ENCODE results near the gene GPR176.

- TF ChIP-seq SP1 (IDR thresholded peaks at IDR 0.05) (no peak), BHLHE40 (IDR thresholded peaks at IDR 0.05; ENCODE audit: borderline replicate concordance) (no peak), FOXM1 (IDR thresholded peaks at IDR 0.05; ENCODE audit: borderline replicate concordance) (no peak)
- TF ChIP-seq, protein P1, sequence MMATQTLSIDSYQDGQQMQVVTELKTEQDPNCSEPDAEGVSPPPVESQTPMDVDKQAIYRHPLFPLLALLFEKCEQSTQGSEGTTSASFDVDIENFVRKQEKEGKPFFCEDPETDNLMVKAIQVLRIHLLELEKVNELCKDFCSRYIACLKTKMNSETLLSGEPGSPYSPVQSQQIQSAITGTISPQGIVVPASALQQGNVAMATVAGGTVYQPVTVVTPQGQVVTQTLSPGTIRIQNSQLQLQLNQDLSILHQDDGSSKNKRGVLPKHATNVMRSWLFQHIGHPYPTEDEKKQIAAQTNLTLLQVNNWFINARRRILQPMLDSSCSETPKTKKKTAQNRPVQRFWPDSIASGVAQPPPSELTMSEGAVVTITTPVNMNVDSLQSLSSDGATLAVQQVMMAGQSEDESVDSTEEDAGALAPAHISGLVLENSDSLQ (IDR thresholded peaks at IDR 0.05) = no peak
Measured at GRCh38 chr15:39934397-39935071, 14.5 kb upstream of the GPR176 start.

Data from HEK293T (cell line).